Hepatocyte (in vitro differentiated cells): ENCODE results near the gene ARFGAP1. TPM values are rescaled to one million over a fixed set of nuclear protein-coding genes. Genes with fewer than 3 reads are reported as not detected.

Experiments
- DNase-seq: peaks from one replicate; pipeline ENCODE4 v3.0.0-alpha.2; 2016; ENCODE audit warnings: low spot score
- H2AFZ ChIP-seq: fragments of 200-600 bp; sonication (generic); 2 replicates; pipeline ENCODE4 v1.6.0; 2016; ENCODE audit warnings: antibody characterized with exemption, mild to moderate bottlenecking
- H3K27ac ChIP-seq: fragments of 200-600 bp; sonication (generic); 2 replicates; pipeline ENCODE4 v1.5.1; 2016; ENCODE audit warnings: mild to moderate bottlenecking
- H3K27me3 ChIP-seq: fragments of 200-600 bp; sonication (generic); 2 replicates; pipeline ENCODE4 v1.6.1; 2016
- H3K36me3 ChIP-seq: fragments of 200-600 bp; sonication (generic); replicated peaks from 2 replicates; pipeline ENCODE4 v1.5.1; 2016; ENCODE audit warnings: low read depth; ENCODE audit not compliant: insufficient read depth
- H3K4me1 ChIP-seq: fragments of 200-600 bp; sonication (generic); 2 replicates; pipeline ENCODE4 v1.5.1; 2016; ENCODE audit warnings: mild to moderate bottlenecking, moderate library complexity; ENCODE audit not compliant: insufficient read depth
- H3K4me2 ChIP-seq: fragments of 200-600 bp; sonication (generic); 2 replicates; pipeline ENCODE4 v1.6.0; 2016
- H3K4me3 ChIP-seq: fragments of 200-600 bp; sonication (generic); 2 replicates; pipeline ENCODE4 v1.5.1; 2016; ENCODE audit warnings: mild to moderate bottlenecking
- H3K79me2 ChIP-seq: fragments of 200-600 bp; sonication (generic); 2 replicates; pipeline ENCODE4 v1.6.0; 2017; ENCODE audit warnings: mild to moderate bottlenecking
- H3K9me2 ChIP-seq: fragments of 200-600 bp; sonication (generic); replicated peaks from 2 replicates; pipeline ENCODE4 v1.6.0; 2017; ENCODE audit warnings: mild to moderate bottlenecking; ENCODE audit not compliant: insufficient read depth
- H3K9me3 ChIP-seq: fragments of 200-600 bp; sonication (generic); 2 replicates; pipeline ENCODE4 v1.5.1; 2016; ENCODE audit warnings: low read depth, mild to moderate bottlenecking
- H4K20me1 ChIP-seq: fragments of 200-600 bp; sonication (generic); 2 replicates; pipeline ENCODE4 v1.6.0; 2016; ENCODE audit warnings: mild to moderate bottlenecking; ENCODE audit not compliant: insufficient read depth, poor library complexity, severe bottlenecking
- CTCF ChIP-seq: fragments of 200-600 bp; sonication (generic); IDR thresholded peaks from 2 replicates; pipeline ENCODE4 v1.5.1; 2016; ENCODE audit warnings: antibody characterized with exemption, mild to moderate bottlenecking; ENCODE audit not compliant: poor library complexity
- EZH2 ChIP-seq: fragments of 200-600 bp; sonication (generic); IDR thresholded peaks from 2 replicates; pipeline ENCODE4 v1.6.1; 2016; ENCODE audit warnings: antibody characterized with exemption, mild to moderate bottlenecking, borderline replicate concordance
- EZH2phosphoT487 ChIP-seq: fragments of 200-600 bp; sonication (generic); IDR thresholded peaks from one replicate; pipeline ENCODE4 v1.6.1; 2018; ENCODE audit warnings: antibody characterized with exemption, mild to moderate bottlenecking, low read depth, moderate library complexity; ENCODE audit not compliant: unreplicated experiment, severe bottlenecking
- WGBS: methylation state at CpG from one replicate; pipeline ENCODE4 v1.1.6; 2016; ENCODE audit warnings: low lambda C conversion rate; ENCODE audit errors: missing lambda C conversion rate; 5-methylcytosine and 5-hydroxymethylcytosine counted together
- polyA plus RNA-seq: library from polyadenylated mRNA; unstranded; fragments of >200 nt; fragmentation: Nextera tagmentation; extraction: Ambion mirVana; gene quantifications from 2 replicates; pipeline ENCODE4 v1.2.1, GENCODE V29; 2016
- total RNA-seq: library from RNA; depleted of rRNA; stranded (reverse); fragments of >200 nt; gene quantifications from 2 replicates; pipeline ENCODE4 v1.2.3, GENCODE V29; 2014

Gene ARFGAP1
- total and polyA plus RNA-seq, 2 experiments from 2014 or later: 78.2 to 99.0 TPM

GRCh38 chr20:63325021-63325471, 52.4 kb downstream of the ARFGAP1 start:
- Histone ChIP-seq H3K27ac (no peak overlapping the region), H3K4me3 (no peak overlapping the region), H4K20me1 (no peaks in the 10 kb centered on the region), H3K36me3 (no peaks in the 10 kb centered on the region), H3K4me2 (no peak overlapping the region), H3K9me3 (no peaks in the 10 kb centered on the region), H3K9me2 (no peaks in the 10 kb centered on the region), H2AFZ (no peak overlapping the region), H3K79me2 (no peaks in the 10 kb centered on the region), H3K27me3 (no peaks in the 10 kb centered on the region), H3K4me1 (no peaks in the 10 kb centered on the region)
- DNase-seq: no peak
- WGBS: 92% methylated on average over 7 of the region's 10 CpGs
- no peak for TF ChIP-seq CTCF
- TF ChIP-seq EZH2: no peak
- no peak for TF ChIP-seq EZH2phosphoT487

- WGBS: 100% methylated on average over 3 of the region's 8 CpGs
- H3K4me2 ChIP-seq: no peak overlapping the region
- H3K27me3 ChIP-seq: no peaks in the 10 kb centered on the region
Measured at GRCh38 chr20:63325554-63326313, 53.1 kb downstream of the ARFGAP1 start.

GRCh38 chr20:63326314-63327230, 54.0 kb downstream of the ARFGAP1 start:
- Histone ChIP-seq H3K27me3 (no peaks in the 10 kb centered on the region), H3K27ac (no peak overlapping the region), H3K9me3 (no peaks in the 10 kb centered on the region), H3K79me2 (no peaks in the 10 kb centered on the region), H3K4me1 (no peaks in the 10 kb centered on the region), H3K4me2 (no peak overlapping the region), H2AFZ (no peak overlapping the region), H4K20me1 (no peaks in the 10 kb centered on the region), H3K4me3 (no peak overlapping the region), H3K36me3 (no peaks in the 10 kb centered on the region), H3K9me2 (no peaks in the 10 kb centered on the region)
- no peak for DNase-seq
- no peak for TF ChIP-seq EZH2
- TF ChIP-seq EZH2phosphoT487: no peak
- no peak for TF ChIP-seq CTCF
- WGBS: 90% methylated on average over 15 of the region's 15 CpGs

More at GRCh38 chr20:63325554-63326313, 53.1 kb downstream of the ARFGAP1 start:
- Histone ChIP-seq H3K79me2 (no peaks in the 10 kb centered on the region), H3K4me1 (no peaks in the 10 kb centered on the region), H3K4me3 (no peak overlapping the region), H3K9me3 (no peaks in the 10 kb centered on the region), H3K36me3 (no peaks in the 10 kb centered on the region), H4K20me1 (no peaks in the 10 kb centered on the region), H2AFZ (no peak overlapping the region), H3K27ac (no peak overlapping the region), H3K9me2 (no peaks in the 10 kb centered on the region)
- DNase-seq: no peak
- no peak for TF ChIP-seq EZH2
- TF ChIP-seq EZH2phosphoT487: no peak
- TF ChIP-seq CTCF: no peak
